IMR-90 (cell line): ENCODE results near the gene CTNNA2. TPM values are rescaled to one million over a fixed set of nuclear protein-coding genes. Genes with fewer than 3 reads are reported as not detected.

Source experiments
- ATAC-seq: fragments of 200-7000 bp; cut with Tn5 transposase; 2 replicates; pipeline ENCODE4 v1.9.1; 2020; ENCODE audit warnings: low read depth, mild to moderate bottlenecking, moderate library complexity
- BruUV-seq: library from RNA; stranded (reverse); fragments of 400-500 nt; replicated peaks from 2 replicates; lab custom pipeline; 2021; lab: Mats Ljungman, UMichigan
- CTCF ChIA-PET: fragments of 300-600 bp; formaldehyde crosslinking; extraction: SDS; loops from one replicate; lab custom pipeline; 2021; ENCODE audit warnings: antibody characterized with exemption; lab: Yijun Ruan, JAX
- POLR2A ChIA-PET: fragments of 300-600 bp; sonication (Branson Sonifier 250); formaldehyde crosslinking; loops from one replicate; lab custom pipeline; 2022; ENCODE audit warnings: antibody characterized with exemption; ENCODE audit not compliant: unreplicated experiment; lab: Charles Lee
- DNase-seq: peaks from one replicate; pipeline ENCODE4 v3.0.0; 2013
- H2AFZ ChIP-seq: replicated peaks from 2 replicates; pipeline ENCODE3; 2013; ENCODE audit warnings: low read length, mild to moderate bottlenecking; ENCODE audit not compliant: poor library complexity
- H2AK5ac ChIP-seq: 2 replicates; pipeline ENCODE4 v1.6.1; 2013; ENCODE audit warnings: low read depth, low read length, inconsistent platforms
- H2AK9ac ChIP-seq: replicated peaks from 2 replicates; pipeline ENCODE3; 2013; ENCODE audit warnings: mild to moderate bottlenecking, low read depth, low read length, moderate library complexity; ENCODE audit not compliant: poor library complexity
- H2BK120ac ChIP-seq: 2 replicates; pipeline ENCODE4 v1.6.1; 2013; ENCODE audit warnings: low read depth, low read length, inconsistent platforms
- H2BK15ac ChIP-seq: 3 replicates; pipeline ENCODE4 v1.6.1; 2013; ENCODE audit warnings: low read depth, low read length, inconsistent platforms
- H2BK20ac ChIP-seq: 2 replicates; pipeline ENCODE4 v1.6.1; 2013; ENCODE audit warnings: low read depth, mild to moderate bottlenecking, inconsistent platforms, low read length, moderate library complexity
- H2BK5ac ChIP-seq: 2 replicates; pipeline ENCODE4 v1.6.1; 2013; ENCODE audit warnings: mild to moderate bottlenecking, low read depth, low read length, inconsistent platforms; ENCODE audit not compliant: poor library complexity, severe bottlenecking
- H3K14ac ChIP-seq: replicated peaks from 2 replicates; pipeline ENCODE4 v1.6.1; 2013; ENCODE audit warnings: low read depth, low read length, inconsistent platforms
- H3K18ac ChIP-seq: 2 replicates; pipeline ENCODE4 v1.6.1; 2013; ENCODE audit warnings: low read depth, low read length, control low read depth
- H3K23ac ChIP-seq: 2 replicates; pipeline ENCODE4 v1.6.1; 2013; ENCODE audit warnings: low read depth, low read length, inconsistent platforms
- H3K27ac ChIP-seq: 2 replicates; pipeline ENCODE4 v1.5.1; 2013; ENCODE audit warnings: mild to moderate bottlenecking, control low read depth, low read length; ENCODE audit not compliant: insufficient read depth
- H3K27me3 ChIP-seq: 2 replicates; pipeline ENCODE4 v1.6.1; 2013; ENCODE audit warnings: low read length; ENCODE audit not compliant: control insufficient read depth, insufficient read depth
- H3K36me3 ChIP-seq: 2 replicates; pipeline ENCODE4 v1.6.1; 2013; ENCODE audit warnings: low read length, mixed read lengths; ENCODE audit not compliant: control insufficient read depth, insufficient read depth
- H3K4ac ChIP-seq: 2 replicates; pipeline ENCODE4 v1.6.1; 2013; ENCODE audit warnings: low read depth, low read length, inconsistent platforms
- H3K4me1 ChIP-seq: 2 replicates; pipeline ENCODE4 v1.6.1; 2013; ENCODE audit warnings: low read length, mixed read lengths; ENCODE audit not compliant: control insufficient read depth, insufficient read depth
- H3K4me2 ChIP-seq: 2 replicates; pipeline ENCODE4 v1.6.1; 2013; ENCODE audit warnings: low read depth, mild to moderate bottlenecking, control low read depth, low read length, moderate library complexity
- H3K4me3 ChIP-seq: 2 replicates; pipeline ENCODE4 v1.5.1; 2013; ENCODE audit warnings: low read depth, mild to moderate bottlenecking, control low read depth, low read length, moderate library complexity; ENCODE audit not compliant: insufficient read depth
- H3K56ac ChIP-seq: 2 replicates; pipeline ENCODE4 v1.6.1; 2013; ENCODE audit warnings: low read length, inconsistent platforms; ENCODE audit not compliant: insufficient read depth; ENCODE audit errors: extremely low read depth
- H3K79me1 ChIP-seq, 2 experiments: 2 replicates each; pipeline ENCODE4 v1.6.1; 2013; ENCODE audit warnings: low read length in 2 of 2, inconsistent platforms in 1 of 2, low read depth in 1 of 2
- H3K9ac ChIP-seq: 2 replicates; pipeline ENCODE4 v1.6.1; 2013; ENCODE audit warnings: low read depth, low read length, control low read depth
- H3K9me1 ChIP-seq: 2 replicates; pipeline ENCODE4 v1.6.1; 2013; ENCODE audit warnings: low read length, inconsistent platforms; ENCODE audit not compliant: insufficient read depth
- H3K9me3 ChIP-seq: 2 replicates; pipeline ENCODE4 v1.6.1; 2013; ENCODE audit warnings: low read length; ENCODE audit not compliant: control insufficient read depth, insufficient read depth
- H4K20me1 ChIP-seq: 2 replicates; pipeline ENCODE4 v1.6.1; 2013; ENCODE audit warnings: low read length, inconsistent platforms; ENCODE audit not compliant: insufficient read depth
- H4K5ac ChIP-seq: 2 replicates; pipeline ENCODE4 v1.6.1; 2013; ENCODE audit warnings: mild to moderate bottlenecking, low read depth, low read length, control low read depth
- H4K8ac ChIP-seq, 2 experiments: 2 replicates each; pipeline ENCODE4 v1.6.1; 2013; ENCODE audit warnings: low read depth in 2 of 2, low read length in 2 of 2, control low read depth in 1 of 2, inconsistent platforms in 1 of 2
- H4K91ac ChIP-seq: 2 replicates; pipeline ENCODE4 v1.6.1; 2013; ENCODE audit warnings: low read depth, low read length, inconsistent platforms; ENCODE audit not compliant: insufficient read depth
- BHLHE40 ChIP-seq: fragments of 150-350 bp; IDR thresholded peaks from 2 replicates; pipeline ENCODE4 v1.6.1; 2016; ENCODE audit warnings: mild to moderate bottlenecking, low read depth, low read length
- CEBPB ChIP-seq: IDR thresholded peaks from 2 replicates; pipeline ENCODE4 v1.6.1; 2012; ENCODE audit warnings: low read depth, low read length, improper control_type of control experiment
- FOS ChIP-seq: fragments of 150-350 bp; IDR thresholded peaks from 2 replicates; pipeline ENCODE4 v1.6.1; 2016; ENCODE audit warnings: low read depth, low read length
- MAFK ChIP-seq: IDR thresholded peaks from 2 replicates; pipeline ENCODE4 v1.6.1; 2012; ENCODE audit warnings: low read depth, low read length, improper control_type of control experiment
- MAZ ChIP-seq: IDR thresholded peaks from 2 replicates; pipeline ENCODE4 v1.6.1; 2012; ENCODE audit warnings: low read depth, mild to moderate bottlenecking, low read length, improper control_type of control experiment, moderate library complexity, borderline replicate concordance
- MXI1 ChIP-seq: IDR thresholded peaks from 2 replicates; pipeline ENCODE4 v1.6.1; 2012; ENCODE audit warnings: low read depth, mild to moderate bottlenecking, low read length, moderate library complexity, borderline replicate concordance
- NFE2L2 ChIP-seq: fragments of 150-350 bp; IDR thresholded peaks from 2 replicates; pipeline ENCODE4 v1.6.1; 2016; ENCODE audit warnings: low read depth, mild to moderate bottlenecking, low read length
- POLR2A ChIP-seq: IDR thresholded peaks from 2 replicates; pipeline ENCODE4 v1.6.1; 2012; ENCODE audit warnings: mild to moderate bottlenecking, low read depth, low read length
- RAD21 ChIP-seq: IDR thresholded peaks from 2 replicates; pipeline ENCODE4 v1.6.1; 2012; ENCODE audit warnings: low read length, improper control_type of control experiment
- RCOR1 ChIP-seq: IDR thresholded peaks from 2 replicates; pipeline ENCODE4 v1.6.1; 2012; ENCODE audit warnings: mild to moderate bottlenecking, low read length, improper control_type of control experiment; ENCODE audit not compliant: insufficient replicate concordance
- RFX5 ChIP-seq: IDR thresholded peaks from 2 replicates; pipeline ENCODE4 v1.8.0; 2012; ENCODE audit warnings: low read depth, mild to moderate bottlenecking, low read length, moderate library complexity
- SMC3 ChIP-seq: fragments of 150-350 bp; IDR thresholded peaks from 2 replicates; pipeline ENCODE4 v1.6.1; 2016; ENCODE audit warnings: low read depth, mild to moderate bottlenecking, antibody characterized with exemption, low read length, moderate library complexity
- dilution Hi-C: fragments of 300-500 bp; cut with HindIII; formaldehyde crosslinking; loops from one replicate; pipeline ENCODE4 v1.14.3; 2018; ENCODE audit warnings: low sequenced_read_pairs; ENCODE audit not compliant: unreplicated experiment
- in situ Hi-C: fragments of 300-500 bp; cut with MboI; formaldehyde crosslinking; loops from 3 replicates; pipeline ENCODE4 v1.14.3; 2019; ENCODE audit warnings: low sequenced_read_pairs, inconsistent platforms, mixed read lengths
- intact Hi-C: fragments of 100-400 bp; cut with micrococcal nuclease; formaldehyde crosslinking; loops from 2 replicates; pipeline ENCODE4 v1.10.0; 2022
- polyA plus RNA-seq, 3 experiments: library from polyadenylated mRNA; depleted of rRNA; stranded (reverse); fragments of >200 nt; gene quantifications; 2 replicates each; pipeline ENCODE4 v1.2.3, GENCODE V29; 2012; ENCODE audit warnings: low replicate concordance in 1 of 3
- total RNA-seq: library from RNA; depleted of rRNA; stranded (reverse); fragments of >200 nt; gene quantifications from 2 replicates; pipeline ENCODE4 v1.2.3, GENCODE V29; 2012
- TF ChIP-seq, protein P1 (sequence below): fragments of 150-350 bp; IDR thresholded peaks from 2 replicates; pipeline ENCODE4 v1.6.1; 2017; ENCODE audit warnings: mild to moderate bottlenecking, antibody characterized with exemption, low read length, low read depth
- TF ChIP-seq, protein P2 (sequence below): fragments of 150-350 bp; IDR thresholded peaks from 2 replicates; pipeline ENCODE4 v1.6.1; 2016; ENCODE audit warnings: low read depth, mild to moderate bottlenecking, low read length, moderate library complexity, borderline replicate concordance
- TF ChIP-seq, protein P3 (sequence below): conservative IDR thresholded peaks from 2 replicates; pipeline ENCODE4 v1.5.1; 2012; ENCODE audit warnings: mild to moderate bottlenecking, low read depth, low read length, improper control_type of control experiment

Gene CTNNA2
- total and polyA plus RNA-seq, 2 of the 4 experiments (the other 2 are of a cell fraction): not detected

DNA sequence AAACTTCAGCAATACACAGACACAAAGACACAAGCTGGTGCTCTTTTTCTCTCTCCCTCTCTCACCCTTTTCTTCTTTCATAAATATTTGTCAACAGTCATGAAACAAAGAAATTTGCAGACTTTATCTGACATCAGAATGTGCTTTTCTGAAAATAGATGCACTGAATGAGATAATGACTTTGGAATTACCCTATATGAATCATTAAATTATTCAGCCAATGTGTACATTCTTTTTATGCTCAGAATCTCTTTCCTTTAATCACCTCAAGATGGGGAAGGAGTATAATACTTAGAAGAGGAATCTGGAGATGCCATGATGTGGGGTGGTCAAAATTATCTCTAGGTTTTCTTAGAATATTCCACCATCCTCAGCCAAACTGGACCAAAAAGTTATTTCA lies 501.8 kb downstream of the CTNNA2 start:
- Histone ChIP-seq H4K8ac (peak overlapping the region; percentile 71 to 88; a peak in 3 of 4 replicates), H2AK9ac (no peak overlapping the region), H2AFZ (no peak overlapping the region), H4K20me1 (no peaks in the 10 kb centered on the region), H3K4ac (peak overlapping the region; percentile 90), H3K9me3 (no peaks in the 10 kb centered on the region), H3K4me3 (no peak overlapping the region), H4K91ac (peak overlapping the region; percentile 80; the same call in 1 of the 2 replicates), H3K9ac (no peak overlapping the region; the same call in 1 of the 2 replicates), H3K4me2 (peak overlapping the region; percentile 58; the same call in 1 of the 2 replicates), H3K18ac (peak overlapping the region; percentile 92; the same call in 1 of the 2 replicates), H2AK5ac (0 out of 2 replicates have a peak overlapping the region, but pooled peaks have one; percentile 79), H2BK15ac (peak overlapping the region; percentile 93; the same call in 1 of the 3 replicates), H3K27me3 (no peaks in the 10 kb centered on the region), H3K56ac (peak overlapping the region; percentile 78; the same call in 1 of the 2 replicates), H2BK120ac (peak overlapping the region; percentile 91), H4K5ac (peak overlapping the region; percentile 86; the same call in 1 of the 2 replicates), H2BK5ac (peak overlapping the region; percentile 95), H3K23ac (peak overlapping the region; percentile 26; the same call in 1 of the 2 replicates), H3K9me1 (peaks cover 3% of the 10 kb centered on the region; the same call in 1 of the 2 replicates), H3K14ac (peak overlapping the region; percentile 84), H2BK20ac (peak overlapping the region; percentile 91), H3K27ac (peak overlapping the region; percentile 72; the same call in 1 of the 2 replicates), H3K79me1 (no peaks in the 10 kb centered on the region), H3K36me3 (no peaks in the 10 kb centered on the region), H3K4me1 (peaks cover 9% of the 10 kb centered on the region)
- intact Hi-C loops (no loop called here), dilution Hi-C loops (no loop called here), in situ Hi-C loops (no loop called here)
- peak; percentile 58 for DNase-seq
- CTCF ChIA-PET: interaction anchor here (1.0 kb wide), 1 partner anchor 30 kb away, joined by 3 read pairs; no protein-coding TSS in a partner anchor
- ATAC-seq: peak; percentile 87
- TF ChIP-seq, protein P1, sequence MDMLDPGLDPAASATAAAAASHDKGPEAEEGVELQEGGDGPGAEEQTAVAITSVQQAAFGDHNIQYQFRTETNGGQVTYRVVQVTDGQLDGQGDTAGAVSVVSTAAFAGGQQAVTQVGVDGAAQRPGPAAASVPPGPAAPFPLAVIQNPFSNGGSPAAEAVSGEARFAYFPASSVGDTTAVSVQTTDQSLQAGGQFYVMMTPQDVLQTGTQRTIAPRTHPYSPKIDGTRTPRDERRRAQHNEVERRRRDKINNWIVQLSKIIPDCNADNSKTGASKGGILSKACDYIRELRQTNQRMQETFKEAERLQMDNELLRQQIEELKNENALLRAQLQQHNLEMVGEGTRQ: no peak
- TF ChIP-seq FOS (no peak), CEBPB (no peak), MAZ (no peak), BHLHE40 (no peak), POLR2A (no peak), SMC3 (no peak), RAD21 (no peak), RCOR1 (no peak), MAFK (no peak), RFX5 (no peak), NFE2L2 (no peak), MXI1 (no peak)
- TF ChIP-seq, protein P2, sequence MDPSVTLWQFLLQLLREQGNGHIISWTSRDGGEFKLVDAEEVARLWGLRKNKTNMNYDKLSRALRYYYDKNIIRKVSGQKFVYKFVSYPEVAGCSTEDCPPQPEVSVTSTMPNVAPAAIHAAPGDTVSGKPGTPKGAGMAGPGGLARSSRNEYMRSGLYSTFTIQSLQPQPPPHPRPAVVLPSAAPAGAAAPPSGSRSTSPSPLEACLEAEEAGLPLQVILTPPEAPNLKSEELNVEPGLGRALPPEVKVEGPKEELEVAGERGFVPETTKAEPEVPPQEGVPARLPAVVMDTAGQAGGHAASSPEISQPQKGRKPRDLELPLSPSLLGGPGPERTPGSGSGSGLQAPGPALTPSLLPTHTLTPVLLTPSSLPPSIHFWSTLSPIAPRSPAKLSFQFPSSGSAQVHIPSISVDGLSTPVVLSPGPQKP: no peak
- TF ChIP-seq, protein P3, sequence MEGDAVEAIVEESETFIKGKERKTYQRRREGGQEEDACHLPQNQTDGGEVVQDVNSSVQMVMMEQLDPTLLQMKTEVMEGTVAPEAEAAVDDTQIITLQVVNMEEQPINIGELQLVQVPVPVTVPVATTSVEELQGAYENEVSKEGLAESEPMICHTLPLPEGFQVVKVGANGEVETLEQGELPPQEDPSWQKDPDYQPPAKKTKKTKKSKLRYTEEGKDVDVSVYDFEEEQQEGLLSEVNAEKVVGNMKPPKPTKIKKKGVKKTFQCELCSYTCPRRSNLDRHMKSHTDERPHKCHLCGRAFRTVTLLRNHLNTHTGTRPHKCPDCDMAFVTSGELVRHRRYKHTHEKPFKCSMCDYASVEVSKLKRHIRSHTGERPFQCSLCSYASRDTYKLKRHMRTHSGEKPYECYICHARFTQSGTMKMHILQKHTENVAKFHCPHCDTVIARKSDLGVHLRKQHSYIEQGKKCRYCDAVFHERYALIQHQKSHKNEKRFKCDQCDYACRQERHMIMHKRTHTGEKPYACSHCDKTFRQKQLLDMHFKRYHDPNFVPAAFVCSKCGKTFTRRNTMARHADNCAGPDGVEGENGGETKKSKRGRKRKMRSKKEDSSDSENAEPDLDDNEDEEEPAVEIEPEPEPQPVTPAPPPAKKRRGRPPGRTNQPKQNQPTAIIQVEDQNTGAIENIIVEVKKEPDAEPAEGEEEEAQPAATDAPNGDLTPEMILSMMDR: no peak
- POLR2A ChIA-PET: no interaction called here
- no TSS peak for BruUV-seq
